Neuronal stem cell (in vitro differentiated cells): ENCODE data around the gene KIF3B.

Experiments used
- DNase-seq: peaks from one replicate; pipeline ENCODE4 v3.0.0-alpha.2; 2013; ENCODE audit warnings: low spot score
- H2AFZ ChIP-seq: one replicate; pipeline ENCODE4 v1.6.1; 2013; ENCODE audit warnings: mild to moderate bottlenecking, low read length, inconsistent platforms
- H2AK5ac ChIP-seq: 2 replicates; pipeline ENCODE4 v1.6.1; 2013; ENCODE audit warnings: low read depth, mild to moderate bottlenecking, inconsistent platforms, low read length, moderate library complexity, mixed read lengths
- H2BK120ac ChIP-seq: 2 replicates; pipeline ENCODE4 v1.6.1; 2013; ENCODE audit warnings: low read depth, mild to moderate bottlenecking, inconsistent platforms, low read length, moderate library complexity, mixed read lengths
- H2BK12ac ChIP-seq: one replicate; pipeline ENCODE4 v1.6.1; 2013; ENCODE audit warnings: low read length, inconsistent platforms
- H2BK15ac ChIP-seq: 2 replicates; pipeline ENCODE4 v1.6.1; 2013; ENCODE audit warnings: mild to moderate bottlenecking, low read length, inconsistent platforms, mixed read lengths
- H2BK5ac ChIP-seq: one replicate; pipeline ENCODE4 v1.6.1; 2013; ENCODE audit warnings: inconsistent platforms, mild to moderate bottlenecking, low read length, moderate library complexity
- H3K14ac ChIP-seq: one replicate; pipeline ENCODE4 v1.6.1; 2013; ENCODE audit warnings: low read length, inconsistent platforms
- H3K18ac ChIP-seq: 2 replicates; pipeline ENCODE4 v1.6.1; 2013; ENCODE audit warnings: low read length, inconsistent platforms
- H3K23ac ChIP-seq: 2 replicates; pipeline ENCODE4 v1.6.1; 2013; ENCODE audit warnings: low read depth, mild to moderate bottlenecking, mixed read lengths, low read length, inconsistent platforms; ENCODE audit not compliant: poor library complexity
- H3K27ac ChIP-seq: replicated peaks from 3 replicates; pipeline ENCODE4 v1.5.1; 2013; ENCODE audit warnings: low read length, inconsistent platforms
- H3K27me3 ChIP-seq, 3 experiments: 2 replicates each; pipeline ENCODE4 v1.6.1; 2013; ENCODE audit warnings: low read length in 3 of 3, mild to moderate bottlenecking in 2 of 3, inconsistent platforms in 1 of 3, low read depth in 1 of 3, mixed read lengths in 1 of 3, moderate library complexity in 1 of 3; ENCODE audit not compliant: control insufficient read depth in 3 of 3, insufficient read depth in 3 of 3
- H3K36me3 ChIP-seq, 2 donors: replicated peaks in 1 of 2; 2 replicates each; pipeline ENCODE4 v1.6.1; 2013; ENCODE audit warnings: low read length in 2 of 2; ENCODE audit not compliant: control insufficient read depth in 2 of 2, insufficient read depth in 2 of 2
- H3K4ac ChIP-seq: 2 replicates; pipeline ENCODE4 v1.6.1; 2013; ENCODE audit warnings: inconsistent platforms, mild to moderate bottlenecking, low read length, moderate library complexity
- H3K4me1 ChIP-seq, 2 donors: 1 replicate in 1 of 2; 2 replicates in 1 of 2; pipeline ENCODE4 v1.6.1; 2013; ENCODE audit warnings: low read length in 2 of 2, low read depth in 1 of 2; ENCODE audit not compliant: control insufficient read depth in 2 of 2, insufficient read depth in 1 of 2
- H3K4me2 ChIP-seq: one replicate; pipeline ENCODE4 v1.6.1; 2013; ENCODE audit warnings: mild to moderate bottlenecking, low read length, inconsistent platforms; ENCODE audit not compliant: insufficient read depth, poor library complexity, severe bottlenecking
- H3K4me3 ChIP-seq, 2 donors: 2 replicates each; pipeline ENCODE4 v1.5.1; 2013; ENCODE audit warnings: low read length in 2 of 2, mild to moderate bottlenecking in 2 of 2, inconsistent platforms in 1 of 2, moderate library complexity in 1 of 2
- H3K79me1 ChIP-seq: one replicate; pipeline ENCODE4 v1.6.1; 2013; ENCODE audit warnings: low read depth, mild to moderate bottlenecking, inconsistent platforms, low read length, moderate library complexity
- H3K9ac ChIP-seq: one replicate; pipeline ENCODE4 v1.6.1; 2013; ENCODE audit warnings: mild to moderate bottlenecking, low read depth, low read length, inconsistent platforms; ENCODE audit not compliant: poor library complexity
- H3K9me3 ChIP-seq, 2 donors: replicated peaks in 1 of 2; 2 replicates each; pipeline versions ENCODE3 to v1.6.1; 2013; ENCODE audit warnings: low read length in 2 of 2, mild to moderate bottlenecking in 2 of 2, inconsistent platforms in 1 of 2, low read depth in 1 of 2, mixed read lengths in 1 of 2, moderate library complexity in 1 of 2; ENCODE audit not compliant: control insufficient read depth in 2 of 2, insufficient read depth in 1 of 2
- H4K8ac ChIP-seq: one replicate; pipeline ENCODE4 v1.6.1; 2013; ENCODE audit warnings: low read depth, mild to moderate bottlenecking, inconsistent platforms, low read length, moderate library complexity
- H4K91ac ChIP-seq: one replicate; pipeline ENCODE4 v1.6.1; 2013; ENCODE audit warnings: low read length, low read depth, mild to moderate bottlenecking, inconsistent platforms; ENCODE audit not compliant: poor library complexity
- WGBS, 2 donors: extraction: QIAGEN DNeasy Blood & Tissue Kit; methylation state at CpG; one replicate each; pipeline ENCODE4 v1.1.7; 2013; ENCODE audit warnings: missing lambda C conversion rate in 2 of 2, mixed read lengths in 1 of 2; ENCODE audit not compliant: insufficient read length in 2 of 2, insufficient replicate concordance in 1 of 2; ENCODE audit errors: extremely low coverage in 2 of 2; 5-methylcytosine and 5-hydroxymethylcytosine counted together

The KIF3B gene

DNA sequence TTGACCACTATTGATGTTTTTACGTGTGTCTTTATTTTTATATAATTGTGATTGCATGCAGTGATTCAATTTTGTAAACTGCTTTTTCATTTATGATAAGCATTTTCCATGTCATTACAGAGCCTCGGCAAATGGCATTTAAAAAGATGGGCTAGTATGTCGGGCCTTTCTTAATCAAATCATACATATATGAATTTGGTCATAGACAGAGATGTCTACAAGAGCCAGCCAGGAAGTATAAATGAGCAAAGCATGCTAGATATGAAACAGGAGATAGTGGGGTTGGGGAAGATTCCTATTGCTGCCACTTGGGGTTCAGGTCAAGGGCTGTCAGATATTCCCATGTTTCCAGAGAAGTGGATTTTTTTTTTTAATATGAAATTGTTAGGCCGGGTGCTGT lies 20.0 kb downstream of the KIF3B start:
- H3K4me1 ChIP-seq = peaks cover 1 to 4% of the 10 kb centered on the region in 2 donors

GRCh38 chr20:32300647-32301046 lies 23.2 kb downstream of the KIF3B start:
- Histone ChIP-seq H4K8ac (no peak overlapping the region), H3K27ac (no peak overlapping the region), H2BK5ac (no peak overlapping the region), H3K14ac (no peak overlapping the region), H3K9me3 (no peaks in the 10 kb centered on the region), H3K79me1 (no peaks in the 10 kb centered on the region), H2AFZ (no peak overlapping the region), H3K36me3 (no peaks in the 10 kb centered on the region), H3K9ac (no peak overlapping the region), H3K4ac (no peak overlapping the region), H2BK12ac (no peak overlapping the region), H2BK15ac (no peak overlapping the region), H3K23ac (no peak overlapping the region), H3K4me2 (no peak overlapping the region), H3K27me3 (no peaks in the 10 kb centered on the region), H3K4me3 (no peak overlapping the region), H3K4me1 (peaks cover 2% of the 10 kb centered on the region in 2 donors), H3K18ac (no peak overlapping the region), H2BK120ac (no peak overlapping the region), H4K91ac (no peak overlapping the region), H2AK5ac (no peak overlapping the region)
- WGBS, 2 donors = no CpG with 5 or more reads among the region's 6 CpGs
- no peak for DNase-seq

More for the DNA sequence above, 20.0 kb downstream of the KIF3B start:
- Histone ChIP-seq H3K27ac (no peak overlapping the region), H3K18ac (no peak overlapping the region), H2BK12ac (no peak overlapping the region), H3K36me3 (no peaks in the 10 kb centered on the region), H2BK15ac (no peak overlapping the region), H3K4me3 (no peak overlapping the region), H4K8ac (no peak overlapping the region), H3K27me3 (no peaks in the 10 kb centered on the region), H4K91ac (no peak overlapping the region), H3K23ac (no peak overlapping the region), H2BK120ac (no peak overlapping the region), H3K9ac (no peak overlapping the region), H3K14ac (no peak overlapping the region), H3K79me1 (no peaks in the 10 kb centered on the region), H3K4ac (no peak overlapping the region), H3K9me3 (no peaks in the 10 kb centered on the region), H2AK5ac (no peak overlapping the region), H3K4me2 (no peak overlapping the region), H2AFZ (no peak overlapping the region), H2BK5ac (no peak overlapping the region)
- DNase-seq = no peak
- no CpG with 5 or more reads among the region's 4 CpGs for WGBS, 2 donors

DNA sequence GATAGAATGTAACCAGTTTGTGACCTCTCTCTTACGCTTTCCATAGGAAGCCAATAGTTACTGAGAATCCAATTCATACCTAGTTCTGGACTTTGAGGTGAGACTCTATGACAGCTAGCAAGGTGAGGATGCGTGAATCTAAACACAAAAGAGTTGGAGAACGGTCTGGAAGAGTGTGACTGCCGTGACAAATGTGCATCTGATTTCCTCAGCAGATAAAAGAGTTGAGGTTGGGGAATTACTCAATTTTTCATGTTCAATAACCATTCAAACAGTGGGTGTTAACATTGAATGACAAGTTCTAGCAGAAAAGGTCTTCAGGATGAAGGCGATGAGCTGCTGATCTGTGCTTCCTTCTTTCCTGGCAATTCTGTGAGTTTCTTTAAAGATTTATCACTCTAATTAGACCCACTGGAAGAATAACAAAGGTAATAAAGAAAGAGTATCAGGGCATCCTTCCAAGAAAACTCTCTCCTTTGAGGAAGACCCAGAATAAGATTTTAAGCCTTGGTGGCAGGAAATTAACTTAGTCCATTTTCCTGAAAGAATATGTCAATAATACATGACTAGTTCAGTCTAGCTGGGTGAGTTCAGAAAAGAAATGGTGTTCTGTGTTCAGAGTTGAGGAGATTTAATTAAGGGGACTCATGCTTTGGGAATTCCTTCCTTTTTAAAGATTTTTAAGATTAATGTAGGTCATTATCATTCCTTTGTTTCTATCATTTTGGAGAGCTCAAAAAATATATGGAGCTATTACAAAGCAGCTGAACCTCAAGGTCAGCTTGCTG lies 24.5 kb downstream of the KIF3B start:
- no peak overlapping the region for H3K4me2 ChIP-seq
- H2BK120ac ChIP-seq = no peak overlapping the region
- no peak overlapping the region for H2AK5ac ChIP-seq
- no peak overlapping the region for H3K18ac ChIP-seq
- H3K4ac ChIP-seq = no peak overlapping the region
- no peaks in the 10 kb centered on the region for H3K9me3 ChIP-seq
- H3K4me1 ChIP-seq = peaks cover 2% of the 10 kb centered on the region in 2 donors
- H3K9ac ChIP-seq = no peak overlapping the region
- WGBS, 2 donors = no CpG with 5 or more reads among the region's 5 CpGs
- no peak overlapping the region for H2BK5ac ChIP-seq
- H3K36me3 ChIP-seq = peaks cover 0 to 3% of the 10 kb centered on the region in 2 donors
- H2BK12ac ChIP-seq = no peak overlapping the region
- no peak overlapping the region for H3K23ac ChIP-seq
- H2AFZ ChIP-seq = no peak overlapping the region
- H4K91ac ChIP-seq = no peak overlapping the region
- H3K79me1 ChIP-seq = no peaks in the 10 kb centered on the region
- no peak overlapping the region for H3K4me3 ChIP-seq
- H3K14ac ChIP-seq = no peak overlapping the region
- no peak overlapping the region for H2BK15ac ChIP-seq
- H3K27ac ChIP-seq = no peak overlapping the region
- DNase-seq = no peak
- no peak overlapping the region for H4K8ac ChIP-seq
- no peaks in the 10 kb centered on the region for H3K27me3 ChIP-seq

- no peak overlapping the region for H4K8ac ChIP-seq
- no peak overlapping the region for H2AFZ ChIP-seq
- WGBS, 2 donors = no CpG with 5 or more reads among the region's 6 CpGs
- H2BK5ac ChIP-seq = no peak overlapping the region
- no peak overlapping the region for H2AK5ac ChIP-seq
- no peak overlapping the region for H2BK15ac ChIP-seq
- H3K36me3 ChIP-seq = peaks cover 0 to 4% of the 10 kb centered on the region in 2 donors
- no peak overlapping the region for H3K4ac ChIP-seq
- H3K9ac ChIP-seq = no peak overlapping the region
- no peak overlapping the region for H2BK12ac ChIP-seq
- H3K14ac ChIP-seq = no peak overlapping the region
- H2BK120ac ChIP-seq = no peak overlapping the region
- no peak overlapping the region for H3K23ac ChIP-seq
- no peaks in the 10 kb centered on the region for H3K79me1 ChIP-seq
- H3K27me3 ChIP-seq = no peaks in the 10 kb centered on the region
- H4K91ac ChIP-seq = no peak overlapping the region
- no peaks in the 10 kb centered on the region for H3K9me3 ChIP-seq
- no peak overlapping the region for H3K4me2 ChIP-seq
- DNase-seq = no peak
- H3K4me1 ChIP-seq = peaks cover 2% of the 10 kb centered on the region in 2 donors
- H3K4me3 ChIP-seq = no peak overlapping the region
- no peak overlapping the region for H3K18ac ChIP-seq
- no peak overlapping the region for H3K27ac ChIP-seq
Observed at GRCh38 chr20:32302507-32302872, 25.0 kb downstream of the KIF3B start.
